GM23248 (cell line): Measurements from ENCODE around the gene AKAP13. TPM values are rescaled to one million over a fixed set of nuclear protein-coding genes. Genes with fewer than 3 reads are reported as not detected.

Experiments
- DNase-seq: peaks from one replicate; pipeline ENCODE4 v3.0.0-alpha.2; 2015
- H2AFZ ChIP-seq: fragments of 200-600 bp; sonication (generic); 2 replicates; pipeline ENCODE4 v1.6.1; 2016; ENCODE audit warnings: antibody characterized with exemption
- H3F3A ChIP-seq: fragments of 200-600 bp; sonication (generic); 2 replicates; pipeline ENCODE4 v1.6.1; 2016; ENCODE audit warnings: mild to moderate bottlenecking, antibody characterized with exemption, mixed run types; ENCODE audit not compliant: insufficient read depth
- H3K27ac ChIP-seq: fragments of 200-600 bp; sonication (generic); 2 replicates; pipeline ENCODE4 v1.5.1; 2016; ENCODE audit warnings: mild to moderate bottlenecking
- H3K27me3 ChIP-seq: fragments of 200-600 bp; sonication (generic); replicated peaks from 2 replicates; pipeline ENCODE4 v1.6.1; 2016; ENCODE audit warnings: mild to moderate bottlenecking; ENCODE audit not compliant: insufficient read depth
- H3K36me3 ChIP-seq: fragments of 200-600 bp; sonication (generic); 2 replicates; pipeline ENCODE4 v1.6.1; 2016; ENCODE audit warnings: low read depth, mild to moderate bottlenecking
- H3K4me1 ChIP-seq: fragments of 200-600 bp; sonication (generic); 2 replicates; pipeline ENCODE4 v1.6.1; 2016; ENCODE audit warnings: mild to moderate bottlenecking; ENCODE audit not compliant: insufficient read depth
- H3K4me2 ChIP-seq: fragments of 200-600 bp; sonication (generic); one replicate; pipeline ENCODE4 v1.6.1; 2016; ENCODE audit warnings: mild to moderate bottlenecking; ENCODE audit not compliant: unreplicated experiment
- H3K4me3 ChIP-seq: fragments of 200-600 bp; sonication (generic); 2 replicates; pipeline ENCODE4 v1.5.1; 2016; ENCODE audit warnings: mild to moderate bottlenecking
- H3K79me2 ChIP-seq: fragments of 200-600 bp; sonication (generic); 2 replicates; pipeline ENCODE4 v1.6.1; 2016; ENCODE audit warnings: mild to moderate bottlenecking; ENCODE audit not compliant: insufficient read depth
- H3K9ac ChIP-seq: fragments of 200-600 bp; sonication (generic); 2 replicates; pipeline ENCODE4 v1.6.1; 2016; ENCODE audit warnings: mild to moderate bottlenecking
- H3K9me2 ChIP-seq: fragments of 200-600 bp; sonication (generic); 2 replicates; pipeline ENCODE4 v1.6.1; 2016; ENCODE audit warnings: mixed run types, mild to moderate bottlenecking, moderate library complexity; ENCODE audit not compliant: insufficient read depth
- H3K9me3 ChIP-seq: fragments of 200-600 bp; sonication (generic); one replicate; pipeline ENCODE4 v1.6.1; 2017; ENCODE audit warnings: low read depth
- H4K20me1 ChIP-seq: fragments of 200-600 bp; sonication (generic); 2 replicates; pipeline ENCODE4 v1.6.0; 2016; ENCODE audit not compliant: insufficient read depth
- EZH2 ChIP-seq: fragments of 200-600 bp; sonication (generic); IDR thresholded peaks from 2 replicates; pipeline ENCODE4 v1.6.1; 2018; ENCODE audit warnings: antibody characterized with exemption, mild to moderate bottlenecking; ENCODE audit not compliant: insufficient read depth, poor library complexity, severe bottlenecking
- EZH2phosphoT487 ChIP-seq: fragments of 200-600 bp; sonication (generic); IDR thresholded peaks from 2 replicates; pipeline ENCODE4 v1.6.1; 2018; ENCODE audit warnings: antibody characterized with exemption, moderate library complexity, mild to moderate bottlenecking, low read depth; ENCODE audit not compliant: insufficient read depth
- WGBS, 2 experiments: methylation state at CpG; one replicate each; pipeline ENCODE4 v1.1.6; 2015 to 2017; ENCODE audit warnings: low lambda C conversion rate in 2 of 2, low coverage in 1 of 2; ENCODE audit errors: missing lambda C conversion rate in 2 of 2; 5-methylcytosine and 5-hydroxymethylcytosine counted together
- in situ Hi-C: fragments of 300-500 bp; cut with MboI; formaldehyde crosslinking; loops from 2 replicates; pipeline ENCODE4 v1.15.0; 2020
- polyA plus RNA-seq: library from polyadenylated mRNA; unstranded; fragments of >200 nt; fragmentation: Nextera tagmentation; extraction: Ambion mirVana; gene quantifications from 2 replicates; pipeline ENCODE4 v1.2.1, GENCODE V29; 2016
- total RNA-seq: library from RNA; depleted of rRNA; stranded (reverse); fragments of >200 nt; shearing (Covaris generic); gene quantifications from 2 replicates; pipeline ENCODE4 v1.2.3, GENCODE V29; 2014

Gene AKAP13
- total and polyA plus RNA-seq, 2 experiments from 2014 or later: 26.5 to 27.7 TPM

GRCh38 chr15:85404918-85405866 is 24.8 kb downstream of the AKAP13 start:
- peak; percentile 45 for DNase-seq
- Histone ChIP-seq H2AFZ (no peak overlapping the region), H3K9ac (peak overlapping the region; percentile 5; the same call in 1 of the 2 replicates), H3K27ac (peak overlapping the region; percentile 40), H3K4me1 (peaks cover 67% of the 10 kb centered on the region), H3K4me2 (peak overlapping the region; percentile 36), H3K36me3 (no peaks in the 10 kb centered on the region), H3K9me3 (no peaks in the 10 kb centered on the region), H3K9me2 (no peaks in the 10 kb centered on the region), H3K4me3 (0 out of 2 replicates have a peak overlapping the region, but pooled peaks have one; percentile 2), H3F3A (peaks cover 43% of the 10 kb centered on the region), H3K79me2 (peaks cover 96% of the 10 kb centered on the region), H3K27me3 (no peaks in the 10 kb centered on the region), H4K20me1 (no peaks in the 10 kb centered on the region)
- 59 to 64% methylated on average over 7 of the region's 7 CpGs for WGBS, 2 experiments
- TF ChIP-seq EZH2 (no peak), EZH2phosphoT487 (no peak)
- in situ Hi-C loops: no loop called here

- peaks cover 43% of the 10 kb centered on the region for H3F3A ChIP-seq
- DNase-seq: peak; percentile 68
- H3K4me1 ChIP-seq: peaks cover 65% of the 10 kb centered on the region
- H3K4me3 ChIP-seq: no peak overlapping the region
- no peak overlapping the region for H3K9ac ChIP-seq
- in situ Hi-C loops: no loop called here
- H3K4me2 ChIP-seq: peak overlapping the region; percentile 62
- H3K36me3 ChIP-seq: no peaks in the 10 kb centered on the region
- H3K9me3 ChIP-seq: no peaks in the 10 kb centered on the region
- H3K27ac ChIP-seq: peak overlapping the region; percentile 76
- H2AFZ ChIP-seq: no peak overlapping the region
- peaks cover 96% of the 10 kb centered on the region for H3K79me2 ChIP-seq
- H3K9me2 ChIP-seq: no peaks in the 10 kb centered on the region
- H3K27me3 ChIP-seq: no peaks in the 10 kb centered on the region
- no peaks in the 10 kb centered on the region for H4K20me1 ChIP-seq
- WGBS, 2 experiments: 68 to 71% methylated on average over 4 of the region's 4 CpGs
- TF ChIP-seq EZH2phosphoT487 (no peak), EZH2 (no peak)
Observed at GRCh38 chr15:85406916-85407315, 26.5 kb downstream of the AKAP13 start.

- Histone ChIP-seq H3F3A (peaks cover 43% of the 10 kb centered on the region), H2AFZ (no peak overlapping the region), H3K9me2 (no peaks in the 10 kb centered on the region), H3K4me2 (peak overlapping the region; percentile 62), H3K79me2 (peaks cover 96% of the 10 kb centered on the region), H3K27ac (peak overlapping the region; percentile 76), H3K4me3 (0 out of 2 replicates have a peak overlapping the region, but pooled peaks have one; percentile 10), H3K4me1 (peaks cover 65% of the 10 kb centered on the region), H4K20me1 (no peaks in the 10 kb centered on the region), H3K9me3 (no peaks in the 10 kb centered on the region), H3K27me3 (no peaks in the 10 kb centered on the region), H3K9ac (no peak overlapping the region), H3K36me3 (no peaks in the 10 kb centered on the region)
- 83 to 90% methylated on average over 6 of the region's 6 CpGs for WGBS, 2 experiments
- TF ChIP-seq EZH2phosphoT487 (no peak), EZH2 (no peak)
- in situ Hi-C loops: no loop called here
- DNase-seq: peak; percentile 91
Observed at GRCh38 chr15:85407421-85408269, 27.2 kb downstream of the AKAP13 start.

- in situ Hi-C loops: no loop called here
- Histone ChIP-seq H3K9me2 (no peaks in the 10 kb centered on the region), H3K4me3 (no peak overlapping the region), H3F3A (peaks cover 43% of the 10 kb centered on the region), H4K20me1 (no peaks in the 10 kb centered on the region), H3K79me2 (peaks cover 96% of the 10 kb centered on the region), H3K4me1 (peaks cover 67% of the 10 kb centered on the region), H3K4me2 (peak overlapping the region; percentile 15), H2AFZ (no peak overlapping the region), H3K36me3 (no peaks in the 10 kb centered on the region), H3K27me3 (no peaks in the 10 kb centered on the region), H3K9me3 (no peaks in the 10 kb centered on the region), H3K27ac (peak overlapping the region; percentile 76), H3K9ac (no peak overlapping the region)
- no peak for TF ChIP-seq EZH2
- TF ChIP-seq EZH2phosphoT487: no peak
- no peak for DNase-seq
- 87 to 90% methylated on average over 6 of the region's 6 CpGs for WGBS, 2 experiments
Observed at GRCh38 chr15:85408270-85408746, 27.9 kb downstream of the AKAP13 start.
